SU-DHL-6 (cell line): ENCODE measurements around the gene SGSM1.

ENCODE experiments used
- H2AFZ ChIP-seq: fragments of 200-600 bp; sonication (generic); 2 replicates; pipeline ENCODE4 v1.6.1; 2014; ENCODE audit warnings: low read depth, mild to moderate bottlenecking, moderate library complexity, mixed read lengths, antibody characterized with exemption, low read length; ENCODE audit not compliant: severe bottlenecking
- H3F3A ChIP-seq: fragments of 200-600 bp; shearing (Covaris generic); 2 replicates; pipeline ENCODE4 v1.6.0; 2016; ENCODE audit warnings: antibody characterized with exemption, mild to moderate bottlenecking; ENCODE audit not compliant: insufficient read depth
- H3K27ac ChIP-seq: fragments of 200-600 bp; sonication (generic); 2 replicates; pipeline ENCODE4 v1.5.1; 2016; ENCODE audit warnings: low read depth, mild to moderate bottlenecking, low read length, moderate library complexity, mixed read lengths
- H3K27me3 ChIP-seq: fragments of 200-600 bp; sonication (generic), shearing (Covaris generic); 2 replicates; pipeline ENCODE4 v1.6.0; 2014; ENCODE audit warnings: mild to moderate bottlenecking, low read length
- H3K36me3 ChIP-seq: fragments of 200-600 bp; sonication (generic); 2 replicates; pipeline ENCODE4 v1.6.1; 2014; ENCODE audit warnings: mild to moderate bottlenecking, low read length, mixed read lengths
- H3K4me2 ChIP-seq: fragments of 300-600, 200-600 bp; shearing (Covaris generic), sonication (generic); 2 replicates; pipeline ENCODE4 v1.6.0; 2014; ENCODE audit warnings: low read length, low read depth, mild to moderate bottlenecking; ENCODE audit not compliant: poor library complexity, severe bottlenecking
- H3K4me3 ChIP-seq: fragments of 200-600 bp; sonication (generic); 2 replicates; pipeline ENCODE4 v1.5.1; 2014; ENCODE audit warnings: antibody characterized with exemption, low read length, mild to moderate bottlenecking, mixed read lengths; ENCODE audit not compliant: insufficient read depth, poor library complexity, severe bottlenecking
- H3K79me2 ChIP-seq: fragments of 200-600 bp; sonication (generic); 2 replicates; pipeline ENCODE4 v1.6.1; 2014; ENCODE audit warnings: mild to moderate bottlenecking, low read length, moderate library complexity; ENCODE audit not compliant: insufficient read depth
- H3K9ac ChIP-seq: fragments of 200-600 bp; sonication (generic); 2 replicates; pipeline ENCODE4 v1.7.0; 2014; ENCODE audit warnings: mild to moderate bottlenecking, low read length
- H3K9me2 ChIP-seq: fragments of 200-600 bp; sonication (generic); replicated peaks from 2 replicates; pipeline ENCODE4 v1.6.1; 2014; ENCODE audit warnings: low read length; ENCODE audit not compliant: insufficient read depth
- H3K9me3 ChIP-seq: fragments of 200-600 bp; sonication (generic); 2 replicates; pipeline ENCODE4 v1.6.1; 2014; ENCODE audit warnings: low read length, mixed read lengths; ENCODE audit not compliant: insufficient read depth
- H4K20me1 ChIP-seq: fragments of 200-600 bp; sonication (generic); 2 replicates; pipeline ENCODE4 v1.6.1; 2014; ENCODE audit warnings: low read depth, mild to moderate bottlenecking, antibody characterized with exemption, low read length, moderate library complexity, mixed read lengths
- EZH2phosphoT487 ChIP-seq: fragments of 200-600 bp; sonication (generic), shearing (Covaris generic); conservative IDR thresholded peaks from 2 replicates; pipeline ENCODE4 v1.6.1; 2018; ENCODE audit warnings: mild to moderate bottlenecking, antibody characterized with exemption, low read length, moderate library complexity, mixed read lengths
- TF ChIP-seq, protein P1 (sequence below): fragments of 200-600 bp; sonication (generic); IDR thresholded peaks from one replicate; pipeline ENCODE4 v1.5.1; 2017; ENCODE audit warnings: antibody characterized with exemption, mild to moderate bottlenecking, low read length, moderate library complexity; ENCODE audit not compliant: insufficient read depth, poor library complexity, severe bottlenecking

The SGSM1 gene

DNA sequence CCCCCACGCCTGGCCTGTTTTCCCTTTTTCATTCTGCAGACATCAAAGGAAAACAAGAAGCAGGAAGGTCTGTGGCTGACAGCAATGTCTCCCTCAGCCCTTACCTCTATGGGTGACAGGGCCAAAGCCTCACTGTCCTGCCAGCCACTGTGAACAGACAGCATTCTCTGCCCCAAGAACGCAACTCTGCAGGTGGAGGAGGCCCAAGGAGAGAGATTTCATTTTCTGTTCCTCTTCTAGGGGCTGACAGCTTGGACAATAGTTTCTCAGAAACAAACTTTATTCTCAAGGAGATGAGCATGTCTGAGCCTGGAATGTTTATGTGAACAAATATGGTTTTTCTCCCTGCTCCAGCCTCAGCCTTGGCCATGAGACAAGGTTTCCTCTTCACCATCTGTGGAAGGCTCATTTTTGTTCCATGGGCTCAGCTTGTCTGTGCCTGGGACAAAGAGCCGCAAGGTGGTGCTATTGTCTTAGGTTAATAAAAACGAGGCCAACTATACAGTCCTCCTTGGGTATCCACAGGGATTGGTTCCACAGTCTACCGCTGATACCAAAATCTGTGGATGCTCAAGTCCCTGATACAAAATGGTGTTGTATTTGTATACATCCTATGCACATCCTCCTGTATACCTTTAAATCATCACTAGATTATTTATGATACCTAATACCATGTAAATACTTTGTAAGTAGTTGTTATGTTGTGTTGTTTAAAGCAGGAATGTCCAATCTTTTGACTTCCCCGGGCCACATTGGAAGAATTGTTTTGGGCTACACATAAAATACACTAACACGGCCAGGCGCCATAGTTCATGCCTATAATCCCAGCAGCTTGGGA is 37.3 kb upstream of the SGSM1 start:
- H2AFZ ChIP-seq: no peak overlapping the region
- TF ChIP-seq, protein P1, sequence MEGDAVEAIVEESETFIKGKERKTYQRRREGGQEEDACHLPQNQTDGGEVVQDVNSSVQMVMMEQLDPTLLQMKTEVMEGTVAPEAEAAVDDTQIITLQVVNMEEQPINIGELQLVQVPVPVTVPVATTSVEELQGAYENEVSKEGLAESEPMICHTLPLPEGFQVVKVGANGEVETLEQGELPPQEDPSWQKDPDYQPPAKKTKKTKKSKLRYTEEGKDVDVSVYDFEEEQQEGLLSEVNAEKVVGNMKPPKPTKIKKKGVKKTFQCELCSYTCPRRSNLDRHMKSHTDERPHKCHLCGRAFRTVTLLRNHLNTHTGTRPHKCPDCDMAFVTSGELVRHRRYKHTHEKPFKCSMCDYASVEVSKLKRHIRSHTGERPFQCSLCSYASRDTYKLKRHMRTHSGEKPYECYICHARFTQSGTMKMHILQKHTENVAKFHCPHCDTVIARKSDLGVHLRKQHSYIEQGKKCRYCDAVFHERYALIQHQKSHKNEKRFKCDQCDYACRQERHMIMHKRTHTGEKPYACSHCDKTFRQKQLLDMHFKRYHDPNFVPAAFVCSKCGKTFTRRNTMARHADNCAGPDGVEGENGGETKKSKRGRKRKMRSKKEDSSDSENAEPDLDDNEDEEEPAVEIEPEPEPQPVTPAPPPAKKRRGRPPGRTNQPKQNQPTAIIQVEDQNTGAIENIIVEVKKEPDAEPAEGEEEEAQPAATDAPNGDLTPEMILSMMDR: peak; percentile 78
- no peak for TF ChIP-seq EZH2phosphoT487

DNA sequence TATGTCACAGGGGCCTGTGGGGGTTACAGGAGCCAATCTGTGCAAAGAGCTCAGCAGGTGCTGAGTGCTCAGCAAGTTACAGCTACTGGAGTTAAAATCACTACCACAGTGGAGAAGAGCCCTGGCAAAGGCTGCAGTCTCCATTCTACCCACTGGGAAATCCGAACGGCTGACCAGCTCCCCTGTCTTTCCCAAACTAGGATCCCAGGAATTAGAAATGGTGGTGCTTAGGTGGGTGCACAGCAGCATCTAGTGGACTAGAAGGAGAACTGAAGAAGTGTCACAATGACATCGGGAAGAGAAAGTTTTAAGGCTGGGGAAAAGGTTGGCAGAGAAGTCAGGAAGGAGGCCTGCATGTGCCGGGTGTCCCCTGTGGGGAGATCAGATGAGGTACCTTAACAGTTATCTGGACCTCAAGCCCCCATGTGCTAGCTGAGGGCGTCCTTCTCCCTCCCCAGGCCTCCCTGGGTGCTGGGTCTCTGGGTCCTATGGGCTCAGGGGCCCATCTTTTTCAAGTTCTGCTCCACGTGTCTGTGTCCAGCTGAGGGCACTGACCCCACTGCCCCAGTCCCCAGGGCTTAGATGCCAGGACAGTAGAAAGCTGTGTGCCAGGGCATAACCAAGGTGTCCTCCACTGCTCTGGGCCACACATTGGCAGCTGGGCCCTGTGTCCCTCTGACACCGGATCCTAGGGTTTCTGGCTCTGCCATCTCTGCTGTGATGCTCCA is 33.4 kb upstream of the SGSM1 start:
- Histone ChIP-seq H3K9me2 (no peaks in the 10 kb centered on the region), H4K20me1 (no peaks in the 10 kb centered on the region), H3K4me2 (no peak overlapping the region), H3K27me3 (no peaks in the 10 kb centered on the region), H3K36me3 (no peaks in the 10 kb centered on the region), H3K27ac (no peak overlapping the region), H3F3A (no peaks in the 10 kb centered on the region), H3K4me3 (no peak overlapping the region), H3K9me3 (no peaks in the 10 kb centered on the region), H3K79me2 (no peaks in the 10 kb centered on the region), H3K9ac (no peak overlapping the region), H2AFZ (no peak overlapping the region)
- TF ChIP-seq, protein P1: no peak
- TF ChIP-seq EZH2phosphoT487: no peak

More for the DNA sequence above, 37.3 kb upstream of the SGSM1 start:
- Histone ChIP-seq H4K20me1 (no peaks in the 10 kb centered on the region), H3K27me3 (no peaks in the 10 kb centered on the region), H3K27ac (no peak overlapping the region), H3K9me3 (no peaks in the 10 kb centered on the region), H3K36me3 (no peaks in the 10 kb centered on the region), H3K79me2 (no peaks in the 10 kb centered on the region), H3K9ac (no peak overlapping the region), H3K9me2 (no peaks in the 10 kb centered on the region), H3K4me3 (no peak overlapping the region), H3K4me2 (no peak overlapping the region), H3F3A (no peaks in the 10 kb centered on the region)

DNA sequence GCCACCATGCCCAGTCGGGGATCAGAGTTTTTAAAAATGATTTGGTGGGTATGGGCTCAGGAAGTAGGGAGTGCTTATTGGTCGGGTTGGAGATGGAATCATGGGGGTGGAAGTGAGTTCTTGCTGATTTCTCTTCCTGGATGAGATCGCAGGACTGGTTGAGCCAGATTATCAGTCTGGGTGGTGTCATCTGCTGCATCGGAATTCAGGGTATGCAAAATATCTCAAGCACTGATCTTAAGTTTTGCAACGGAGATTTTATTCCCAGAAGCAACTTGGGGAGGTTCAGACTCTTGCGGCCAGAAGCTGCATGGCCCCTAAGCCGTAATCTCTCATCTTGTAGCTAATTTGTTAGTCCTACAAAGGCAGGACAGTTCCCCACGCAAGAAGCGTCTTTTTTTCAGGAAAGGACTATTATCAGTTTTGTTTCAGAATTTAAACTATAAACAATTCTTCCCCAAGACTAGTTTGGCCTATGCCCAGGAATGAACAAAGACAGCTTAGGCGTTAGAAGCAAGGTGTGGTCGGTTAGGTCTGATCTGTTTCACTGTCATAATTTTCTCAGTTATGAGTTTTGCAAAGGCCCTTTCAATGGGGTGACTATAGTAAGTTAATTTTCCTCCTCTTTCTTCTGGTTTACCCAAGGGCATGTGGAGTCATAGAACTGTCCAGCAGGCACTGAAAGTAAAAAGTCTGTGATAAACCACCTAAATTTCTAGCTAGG is 30.1 kb upstream of the SGSM1 start:
- H2AFZ ChIP-seq: no peak overlapping the region

More for the DNA sequence above, 30.1 kb upstream of the SGSM1 start:
- H3K9me3 ChIP-seq: no peaks in the 10 kb centered on the region
- H3K4me3 ChIP-seq: no peak overlapping the region
- H4K20me1 ChIP-seq: no peaks in the 10 kb centered on the region
- TF ChIP-seq EZH2phosphoT487: no peak
- TF ChIP-seq, protein P1: no peak
- H3K27ac ChIP-seq: no peak overlapping the region
- no peak overlapping the region for H3K9ac ChIP-seq
- no peak overlapping the region for H3K4me2 ChIP-seq
- no peaks in the 10 kb centered on the region for H3K36me3 ChIP-seq
- H3K9me2 ChIP-seq: no peaks in the 10 kb centered on the region
- no peaks in the 10 kb centered on the region for H3F3A ChIP-seq
- no peaks in the 10 kb centered on the region for H3K27me3 ChIP-seq
- no peaks in the 10 kb centered on the region for H3K79me2 ChIP-seq
